Activated T-helper 1 cell treated with anti-CD3 and anti-CD28 coated beads, Interleukin-2, amount 50 U/mL, for 16 hours (primary cell): ENCODE data around the gene XBP1.
"Not testable (repeated sequence)": the region's sequence is repeated elsewhere in the genome, so short reads cannot be mapped to it uniquely, and the experiment has no call there.

Experiments
- DNase-seq, 2 donors: peaks; one replicate each; pipeline ENCODE4 v3.0.0-alpha.2; 2020; ENCODE audit warnings: low read depth in 1 of 2, low spot score in 1 of 2

Gene XBP1

DNA sequence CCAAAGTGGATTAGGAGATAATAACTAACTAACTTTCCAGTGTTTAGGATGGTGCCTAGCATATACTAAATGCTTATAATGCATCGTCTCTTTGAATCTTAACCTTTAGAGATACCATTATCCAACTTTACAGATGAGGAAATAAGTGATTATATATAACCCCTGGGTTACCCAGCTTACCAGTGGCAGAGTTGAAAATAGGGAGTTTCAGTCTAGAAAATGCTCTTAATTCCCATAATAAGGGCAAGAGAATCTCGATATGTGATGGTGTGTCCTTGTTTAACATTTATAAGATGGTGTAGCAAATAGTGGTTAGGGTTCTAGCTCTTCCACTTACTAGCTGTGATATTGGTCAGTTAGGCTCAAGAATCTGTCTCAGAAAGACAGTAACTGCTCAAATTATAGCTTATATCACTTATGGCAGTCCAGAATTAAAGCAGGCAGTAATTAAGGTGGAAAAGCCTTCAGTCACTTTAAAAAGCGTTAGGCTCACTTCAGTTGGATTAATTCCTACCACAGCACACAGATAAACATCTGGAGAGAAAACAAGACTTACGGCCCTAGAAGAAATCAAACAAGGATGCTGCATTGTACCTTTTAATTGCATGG lies 6.3 kb downstream of the XBP1 start:
- DNase-seq, result no peak

DNA sequence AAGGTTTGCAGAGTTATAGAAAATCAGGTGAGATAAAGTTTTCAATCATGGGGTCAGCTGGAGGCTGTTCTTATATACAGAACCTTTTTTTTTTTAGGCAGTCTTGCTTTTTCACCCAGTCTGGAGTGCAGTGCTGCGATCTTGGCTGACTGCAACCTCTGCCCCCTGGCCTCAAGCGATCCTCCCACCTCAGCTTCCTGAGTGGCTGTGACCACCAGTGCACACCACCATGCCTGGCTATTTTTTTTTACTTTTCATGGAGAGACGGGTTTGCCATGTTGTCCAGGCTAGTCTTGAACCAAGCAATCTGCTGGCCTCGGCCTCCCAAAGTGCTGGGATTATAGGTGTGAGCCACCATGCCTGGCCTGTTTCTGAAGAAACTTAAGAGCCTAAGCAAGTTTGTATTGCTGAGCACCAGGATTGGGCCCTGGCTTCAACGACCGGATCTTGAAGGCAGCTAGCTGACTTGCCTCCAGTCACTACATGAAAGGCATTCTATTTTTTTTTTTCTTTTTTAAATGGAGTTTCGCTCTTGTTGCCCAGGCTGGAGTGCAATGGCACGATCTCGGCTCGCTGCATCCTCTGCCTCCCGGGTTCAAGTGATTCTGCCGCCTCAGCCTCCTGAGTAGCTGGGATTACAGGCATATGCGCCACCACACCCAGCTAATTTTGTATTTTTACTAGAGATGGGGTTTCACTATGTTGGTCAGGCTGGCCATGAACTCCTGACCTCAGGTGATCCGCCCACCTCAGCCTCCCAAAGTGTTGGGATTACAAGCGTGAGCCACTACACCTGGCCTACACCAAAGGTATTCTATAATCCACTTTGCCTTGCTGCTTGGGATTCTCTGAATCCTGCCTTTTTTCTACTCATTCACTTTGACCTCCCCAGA lies 7.6 kb downstream of the XBP1 start:
- no peak for DNase-seq

DNA sequence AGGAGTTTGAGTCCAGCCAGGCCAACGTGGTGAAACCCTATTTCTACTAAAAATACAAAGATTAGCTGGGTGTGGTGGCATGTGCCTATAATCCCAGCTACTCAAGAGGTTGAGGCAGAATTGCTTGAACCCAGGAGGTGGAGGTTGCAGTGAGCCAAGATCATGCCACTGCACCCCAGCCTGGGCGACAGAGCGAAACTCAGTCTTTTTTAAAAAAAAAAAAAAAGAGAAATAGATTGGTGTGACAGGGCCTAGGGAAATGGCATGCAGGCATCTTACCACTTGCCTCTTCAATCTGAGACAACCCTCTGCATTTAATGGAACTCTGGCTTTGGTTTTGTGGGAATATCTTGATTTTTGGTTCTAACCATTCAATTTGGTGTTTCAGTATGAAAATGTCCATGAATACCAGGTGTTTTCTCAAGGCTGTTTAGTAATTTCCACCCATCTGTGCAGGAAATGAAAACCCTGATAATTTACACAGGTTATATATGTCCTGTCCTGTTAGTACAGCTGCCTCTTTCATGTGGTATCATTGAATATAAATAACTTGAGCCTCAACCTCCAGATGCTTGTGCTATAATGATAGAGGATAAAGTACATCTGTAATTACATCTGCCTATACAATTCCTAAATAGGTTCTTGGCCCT lies 8.4 kb downstream of the XBP1 start:
- no peak for DNase-seq

DNA sequence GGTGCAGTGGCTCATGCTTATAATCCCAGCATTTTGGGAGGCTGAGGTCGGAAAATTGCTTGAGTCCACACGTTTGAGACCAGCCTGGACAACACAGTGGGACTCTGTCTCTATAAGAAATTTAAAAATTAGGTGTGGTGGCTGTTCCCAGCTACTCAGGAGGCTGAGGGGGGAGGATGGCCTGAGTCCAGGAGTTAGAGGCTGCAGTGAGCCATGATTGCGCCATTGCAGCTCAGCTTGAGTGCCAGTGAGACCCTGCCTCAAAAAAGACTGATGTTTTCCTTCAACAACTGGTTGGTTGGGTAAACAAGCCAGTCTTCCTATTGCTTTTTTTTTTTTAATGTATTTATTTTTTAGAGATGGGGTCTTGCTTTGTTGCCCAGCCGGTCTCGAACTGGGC lies 9.2 kb downstream of the XBP1 start:
- DNase-seq, result no peak

DNA sequence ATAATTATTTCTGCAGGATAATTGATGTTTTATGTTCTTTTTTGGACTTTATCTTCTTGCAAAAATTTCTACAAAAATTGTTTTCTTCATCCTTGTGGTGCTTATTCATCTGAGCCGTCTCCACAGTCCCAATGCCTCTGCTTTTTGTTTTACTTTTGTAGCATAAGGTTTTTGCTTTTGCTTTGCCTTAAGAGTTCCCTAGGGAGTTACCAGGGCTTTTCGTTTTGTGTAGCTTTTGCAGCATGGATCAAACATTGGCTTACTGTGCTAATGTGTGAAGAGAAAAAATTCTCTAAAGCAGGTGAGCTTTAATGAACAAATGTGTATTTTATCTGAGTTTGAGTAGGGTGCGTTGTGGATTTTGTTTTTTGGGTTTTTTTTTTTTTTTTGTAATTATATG lies 11.8 kb downstream of the XBP1 start:
- DNase-seq, result no peak

DNA sequence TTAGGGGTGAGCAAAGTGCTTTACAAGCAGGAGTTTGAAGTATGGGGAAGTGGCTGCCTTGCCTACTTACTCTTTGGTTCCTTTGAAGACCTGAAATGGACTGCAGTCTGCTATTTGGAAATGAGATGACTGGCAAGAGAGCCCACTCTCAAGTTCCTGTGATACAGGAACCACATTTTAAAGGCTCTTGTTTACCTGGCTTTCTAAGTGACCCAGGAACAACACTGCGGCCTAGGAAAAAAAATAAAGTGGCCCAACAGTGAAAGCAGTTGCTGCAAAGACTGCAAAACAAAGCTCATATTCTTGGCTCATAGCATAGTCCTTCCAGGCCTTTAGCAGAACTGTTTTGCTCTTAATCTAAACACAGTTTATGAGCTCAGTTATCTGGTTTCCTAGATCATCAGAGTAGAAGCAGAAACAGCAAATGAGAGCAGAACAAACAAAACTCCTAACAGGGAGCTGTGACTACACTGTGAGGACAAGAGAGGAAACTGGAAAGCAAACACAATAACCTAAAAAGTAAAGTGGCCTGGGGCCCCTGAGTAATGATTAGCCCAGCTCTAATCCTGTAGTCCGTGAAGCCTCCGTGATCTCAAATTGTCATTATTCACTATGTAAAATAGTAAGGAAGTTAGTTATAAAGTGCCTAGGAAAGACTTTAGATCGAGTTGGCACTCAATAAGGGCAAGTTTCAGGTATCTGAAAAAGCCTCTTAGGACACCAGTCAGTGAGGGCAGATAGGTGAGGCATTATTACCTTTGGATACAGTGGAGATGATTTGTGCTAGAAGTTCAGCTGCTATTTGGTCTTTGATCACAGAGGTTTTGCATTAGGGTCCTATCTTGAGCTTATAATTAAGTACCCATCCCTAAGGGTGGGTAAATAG lies 16.3 kb downstream of the XBP1 start:
- no peak for DNase-seq

DNA sequence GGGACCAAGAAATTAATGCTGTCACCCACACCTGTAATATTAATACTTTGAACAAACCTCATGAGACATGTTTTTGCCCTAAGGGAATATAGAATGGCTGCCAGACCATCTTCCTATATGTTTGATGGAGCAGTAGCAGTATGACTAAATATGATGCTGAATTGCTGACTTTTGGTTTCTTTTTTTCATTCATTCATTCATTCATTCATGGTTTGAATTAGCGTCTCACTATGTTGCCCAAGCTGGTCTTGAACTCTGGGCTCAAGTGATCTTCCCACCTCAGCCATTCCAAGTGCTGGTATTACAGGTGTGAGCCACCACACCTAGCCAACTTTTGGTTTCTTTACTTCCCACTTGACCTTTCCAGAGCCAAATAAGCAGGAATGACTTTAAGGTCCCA lies 20.1 kb downstream of the XBP1 start:
- DNase-seq, result no peak

DNA sequence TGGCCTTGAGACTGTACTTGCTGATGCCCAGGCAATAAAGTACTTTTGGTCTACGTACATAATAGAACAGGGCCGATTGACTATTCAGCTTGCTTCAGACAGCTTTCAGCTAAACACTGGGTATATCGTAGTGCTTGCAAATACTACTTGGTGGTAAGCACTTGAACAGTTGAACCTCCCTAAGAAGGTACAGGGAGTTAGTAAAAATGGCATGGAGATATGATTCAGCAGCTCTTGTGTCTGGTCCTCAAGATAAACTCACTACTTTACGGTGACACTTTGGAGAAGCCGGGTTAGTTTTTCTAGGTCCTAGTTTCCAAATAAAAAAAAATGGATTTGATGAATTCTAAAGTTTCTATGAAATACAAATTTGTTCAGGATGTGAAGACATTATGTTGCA lies 20.5 kb downstream of the XBP1 start:
- DNase-seq, result no peak

DNA sequence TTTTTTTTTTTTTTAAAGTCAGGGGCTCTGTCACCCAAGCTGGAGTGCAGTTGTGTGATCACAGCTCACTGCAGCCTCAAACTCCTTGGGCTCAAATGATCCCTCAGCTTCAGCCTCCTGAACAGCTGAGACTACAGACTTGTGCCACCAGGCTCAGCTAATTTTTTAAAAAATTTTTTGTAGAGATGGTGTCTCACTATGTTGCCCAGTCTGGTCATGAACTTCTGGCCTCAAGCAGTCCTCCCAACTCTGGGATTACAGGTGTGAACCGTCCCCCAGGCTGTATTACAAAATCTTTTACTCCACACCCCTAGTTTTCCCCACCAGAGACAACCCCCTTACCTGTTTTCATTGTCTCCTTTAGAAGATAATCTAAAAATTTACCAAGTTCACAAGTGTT lies 26.0 kb downstream of the XBP1 start:
- no peak for DNase-seq

DNA sequence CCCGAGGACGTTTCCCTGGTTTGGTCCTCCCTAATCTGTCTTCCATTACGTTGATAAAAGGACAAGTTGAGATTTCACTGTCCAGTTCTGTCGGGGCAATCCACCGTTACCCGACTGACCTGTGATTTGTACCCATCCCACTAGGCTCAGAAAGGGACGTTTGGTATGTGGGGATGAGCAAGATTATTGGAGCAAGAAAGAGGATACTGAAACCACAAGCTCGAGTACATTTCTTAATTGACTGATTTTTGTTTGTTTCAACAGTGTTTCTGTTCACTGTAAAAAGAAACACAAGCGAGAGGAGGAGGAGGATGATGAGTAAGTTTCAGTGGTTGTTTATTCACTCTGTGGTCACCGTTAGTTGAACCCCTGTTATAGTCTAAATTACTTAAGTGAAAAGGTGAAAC lies 26.9 kb downstream of the XBP1 start:
- no peak for DNase-seq

DNA sequence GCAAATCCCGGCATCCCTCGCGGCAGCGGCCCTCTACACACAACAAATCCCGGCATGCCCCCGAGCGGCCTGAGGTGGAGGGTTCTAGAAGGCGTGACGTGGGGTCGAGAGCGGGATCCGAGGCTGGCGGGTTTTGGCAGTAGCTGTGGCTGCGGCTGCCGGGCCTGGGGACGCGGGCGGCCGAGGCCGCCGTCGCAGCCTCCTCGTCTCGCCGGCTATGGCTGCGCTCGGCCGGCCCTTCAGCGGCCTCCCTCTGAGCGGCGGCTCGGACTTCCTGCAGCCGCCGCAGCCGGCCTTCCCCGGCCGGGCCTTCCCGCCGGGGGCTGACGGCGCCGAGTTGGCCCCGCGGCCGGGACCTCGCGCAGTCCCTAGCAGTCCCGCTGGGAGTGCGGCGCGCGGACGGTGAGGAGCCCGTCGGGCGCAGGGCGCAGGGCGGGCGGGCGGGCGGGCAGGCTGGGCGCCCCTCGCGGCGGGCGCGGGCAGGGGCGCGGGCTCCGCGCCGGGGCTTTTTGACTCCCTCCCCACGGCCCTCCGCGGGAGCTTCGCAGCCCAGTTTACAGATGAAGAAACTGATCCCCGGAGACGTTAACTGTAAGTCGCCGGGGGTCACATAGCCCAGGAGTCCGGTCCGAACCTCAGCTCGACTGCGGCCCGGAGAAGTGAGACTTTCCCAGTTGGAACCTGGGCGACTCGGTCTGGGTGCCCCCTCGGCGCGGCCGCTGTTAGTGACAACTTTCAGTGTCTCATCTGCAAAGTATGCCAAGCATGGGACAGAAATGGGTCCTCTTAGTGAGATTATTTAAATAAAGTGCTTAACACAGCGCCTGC lies 27.5 kb downstream of the XBP1 start, which contains the start of gene CCDC117:
CCDC117 (plus strand) TSS at position 63 of the 828 bp plus-strand sequence; CDS start at position 218, 155 bp downstream.
- peak; percentile 83 to 85 for DNase-seq

DNA sequence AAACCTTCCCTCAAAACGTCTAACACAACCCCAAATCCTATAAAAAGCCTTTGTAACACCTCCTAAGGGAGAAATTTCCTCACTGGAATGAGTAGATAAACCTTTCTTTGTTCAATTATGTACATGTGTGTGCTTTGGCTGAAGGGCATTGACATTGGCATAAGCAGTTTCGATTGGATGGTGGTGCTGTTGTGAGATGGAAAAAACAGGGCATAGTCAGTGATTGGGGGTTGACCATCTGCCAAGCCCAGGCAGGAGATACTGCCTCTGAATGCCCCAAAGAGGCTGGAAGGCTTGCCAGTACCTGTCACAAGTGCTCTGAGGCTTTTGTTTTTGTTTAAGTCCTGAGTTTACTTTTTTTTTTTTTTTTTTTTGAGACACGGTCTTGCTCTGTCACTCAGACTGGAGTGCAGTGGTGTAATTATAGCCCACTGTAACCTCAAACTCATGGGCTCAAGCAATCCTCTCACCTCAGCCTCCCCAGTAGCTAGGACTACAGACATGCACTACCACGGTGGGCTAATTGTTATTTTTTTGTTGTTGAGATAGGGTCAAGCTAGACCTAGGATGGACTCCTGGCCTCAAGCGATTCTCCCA lies 29.1 kb downstream of the XBP1 start:
- DNase-seq, result no peak

DNA sequence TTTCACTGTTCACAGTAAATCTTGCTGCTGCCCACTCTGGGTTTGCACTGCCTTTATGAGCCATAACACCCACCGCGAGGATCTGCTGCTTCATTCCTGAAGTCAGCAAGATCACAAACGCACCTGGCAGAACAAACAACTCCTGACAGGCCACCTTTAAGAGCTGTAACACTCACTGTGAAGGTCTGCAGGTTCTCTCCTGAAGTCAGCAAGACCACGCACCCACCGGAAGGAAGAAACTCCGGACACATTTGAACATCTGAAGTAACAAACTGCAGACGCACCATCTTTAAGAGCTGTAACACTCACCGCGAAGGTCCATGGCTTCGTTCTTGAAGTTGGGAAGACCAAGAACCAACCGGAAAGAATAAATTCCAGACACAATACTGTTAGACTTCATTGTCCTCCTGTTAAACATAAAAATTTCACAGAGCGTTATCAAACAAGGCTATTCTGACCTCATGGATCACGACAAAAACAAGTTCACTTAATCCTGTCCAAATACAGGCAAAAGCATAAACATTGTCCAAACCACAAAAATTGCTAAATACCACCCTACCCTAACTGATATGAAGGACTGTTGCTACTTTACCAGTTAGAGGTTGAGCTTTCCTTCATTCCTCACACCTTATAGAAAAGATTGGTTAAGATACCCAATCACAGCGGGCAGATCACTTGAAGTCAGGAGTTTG lies 30.8 kb downstream of the XBP1 start:
- no peak for DNase-seq

DNA sequence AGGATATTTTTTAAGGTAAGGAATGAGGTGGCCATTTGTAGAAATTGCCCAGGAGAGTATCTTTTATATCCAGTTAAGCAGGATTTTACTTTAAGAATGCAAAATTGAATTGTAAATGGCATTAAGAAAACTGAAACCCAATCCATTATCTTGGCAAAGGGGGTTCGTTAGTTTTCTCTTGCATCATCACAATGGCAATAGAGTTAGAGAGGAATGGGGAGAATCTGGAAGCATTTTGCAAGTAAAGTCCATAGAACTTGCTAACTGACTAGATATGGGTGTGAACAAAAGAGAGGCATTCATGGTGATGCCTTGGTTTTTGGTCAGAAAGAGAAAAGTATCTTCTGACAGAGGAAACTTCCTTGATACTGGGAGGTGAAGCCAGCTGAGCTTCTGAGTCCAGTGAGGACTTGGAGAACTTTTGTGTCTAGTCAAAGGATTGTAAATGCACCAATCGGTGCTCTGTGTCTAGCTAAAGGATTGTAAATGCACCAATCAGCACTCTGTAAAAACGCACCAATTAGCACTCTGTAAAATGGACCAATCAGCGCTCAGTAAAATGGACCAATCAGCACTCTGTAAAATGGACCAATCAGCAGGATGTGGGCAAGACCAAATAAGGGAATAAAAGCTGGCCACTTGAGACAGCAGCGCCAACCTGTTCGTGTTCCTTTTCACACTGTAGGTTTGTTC lies 31.5 kb downstream of the XBP1 start:
- DNase-seq, result no peak

DNA sequence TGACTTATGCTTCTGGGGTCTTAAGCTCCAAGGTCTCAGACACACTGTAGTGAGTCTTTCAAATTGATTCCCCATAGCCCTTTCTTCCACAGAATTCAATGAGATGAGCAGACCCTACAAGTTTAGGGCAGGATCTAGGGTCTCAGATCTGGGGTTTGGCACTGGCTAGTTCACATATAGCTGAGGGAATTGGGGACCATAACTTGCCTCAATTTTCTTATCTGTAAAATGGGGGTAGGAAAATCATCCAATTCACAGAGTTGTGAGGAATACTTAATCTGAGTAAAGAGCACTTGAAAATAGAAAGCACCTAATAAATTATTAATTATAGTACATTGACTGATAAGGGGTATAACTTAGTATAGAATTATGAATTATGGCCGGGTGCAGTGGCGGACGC lies 33.7 kb downstream of the XBP1 start:
- no peak for DNase-seq

DNA sequence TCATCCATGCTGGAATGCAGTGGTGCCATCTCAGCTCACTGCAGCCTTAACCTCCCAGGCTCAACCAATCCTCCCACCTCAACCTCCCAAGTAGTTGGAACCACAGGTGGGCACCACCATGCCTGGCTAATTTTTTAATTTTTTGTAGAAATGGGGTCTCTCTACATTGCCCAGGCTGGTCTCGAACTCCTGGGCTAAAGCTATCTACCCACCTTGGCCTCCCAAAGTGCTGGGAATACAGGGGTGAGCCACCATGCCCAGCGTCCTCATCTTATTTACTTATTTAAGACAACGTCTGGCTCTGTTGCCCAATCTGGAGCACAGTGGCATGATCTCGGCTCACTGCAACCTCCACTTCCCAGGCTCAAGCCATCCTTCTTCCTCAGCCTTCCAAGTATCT lies 38.4 kb downstream of the XBP1 start:
- DNase-seq, result not testable (repeated sequence)

DNA sequence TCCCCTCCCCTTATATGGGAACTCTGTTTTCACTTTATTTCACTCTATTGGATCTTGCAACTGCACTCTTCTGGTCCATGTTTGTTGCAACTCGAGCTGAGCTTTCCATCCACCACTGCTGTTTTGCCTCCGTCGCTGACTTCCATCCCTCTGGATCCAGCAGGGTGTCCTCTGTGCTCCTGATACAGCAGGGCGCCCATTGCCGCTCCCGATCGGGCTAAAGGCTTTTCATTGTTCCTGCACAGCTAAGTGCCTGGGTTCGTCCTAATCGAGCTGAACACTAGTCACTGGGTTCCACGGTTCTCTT lies 39.0 kb downstream of the XBP1 start:
- DNase-seq, result no peak

DNA sequence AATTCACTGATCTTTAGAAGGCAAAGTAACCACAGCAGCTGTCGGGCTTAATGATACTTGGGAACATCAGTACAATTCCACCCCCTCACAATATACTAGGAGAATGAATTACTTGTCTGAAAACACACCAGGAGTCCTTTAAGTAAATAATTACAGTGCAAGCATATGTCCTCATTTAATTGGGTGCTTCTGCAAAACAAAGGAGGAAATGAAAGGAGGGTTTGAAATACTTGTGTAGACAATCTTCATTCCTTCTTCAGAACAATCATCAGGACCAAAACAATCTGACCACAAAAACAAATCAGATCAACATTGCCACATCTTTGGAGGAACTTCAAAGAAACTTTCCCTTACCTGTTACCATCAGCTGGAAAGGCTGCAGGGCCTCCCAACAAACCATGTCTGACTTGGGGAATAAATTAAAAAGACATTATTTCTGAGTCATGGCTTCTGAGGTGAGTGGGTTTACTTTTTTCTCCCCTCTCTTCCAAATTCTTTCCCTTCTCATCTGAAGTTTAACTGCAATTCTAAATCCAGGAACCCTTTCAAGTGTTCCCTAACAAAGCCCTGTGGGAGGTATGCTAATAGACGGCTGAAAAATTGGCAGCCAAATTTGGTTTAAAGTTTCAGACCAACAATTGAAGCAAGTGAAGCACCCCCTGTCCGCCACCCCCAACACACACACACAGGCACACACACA lies 40.4 kb downstream of the XBP1 start:
- DNase-seq, result no peak
